ENCODE data around the gene LEMD1.

DNA sequence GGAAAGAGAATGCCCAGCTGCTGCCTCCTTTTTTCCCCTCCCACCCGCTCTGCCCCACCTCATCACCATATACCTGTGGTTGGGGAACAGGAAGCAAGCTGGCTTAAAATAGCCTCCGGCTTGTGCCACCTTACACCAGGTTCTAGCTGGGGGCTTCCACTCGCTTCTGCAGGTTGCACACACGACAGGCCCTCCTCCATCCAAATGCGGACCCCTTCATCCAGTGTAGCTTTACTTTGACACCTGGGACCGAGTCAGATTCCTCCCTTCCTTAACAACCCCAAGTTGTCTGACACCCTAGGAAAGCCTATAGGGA is 19.4 kb upstream of the LEMD1 start:
- no peak for TF ChIP-seq POLR2A (IDR thresholded peaks at IDR 0.05)
- TF ChIP-seq, protein P1, sequence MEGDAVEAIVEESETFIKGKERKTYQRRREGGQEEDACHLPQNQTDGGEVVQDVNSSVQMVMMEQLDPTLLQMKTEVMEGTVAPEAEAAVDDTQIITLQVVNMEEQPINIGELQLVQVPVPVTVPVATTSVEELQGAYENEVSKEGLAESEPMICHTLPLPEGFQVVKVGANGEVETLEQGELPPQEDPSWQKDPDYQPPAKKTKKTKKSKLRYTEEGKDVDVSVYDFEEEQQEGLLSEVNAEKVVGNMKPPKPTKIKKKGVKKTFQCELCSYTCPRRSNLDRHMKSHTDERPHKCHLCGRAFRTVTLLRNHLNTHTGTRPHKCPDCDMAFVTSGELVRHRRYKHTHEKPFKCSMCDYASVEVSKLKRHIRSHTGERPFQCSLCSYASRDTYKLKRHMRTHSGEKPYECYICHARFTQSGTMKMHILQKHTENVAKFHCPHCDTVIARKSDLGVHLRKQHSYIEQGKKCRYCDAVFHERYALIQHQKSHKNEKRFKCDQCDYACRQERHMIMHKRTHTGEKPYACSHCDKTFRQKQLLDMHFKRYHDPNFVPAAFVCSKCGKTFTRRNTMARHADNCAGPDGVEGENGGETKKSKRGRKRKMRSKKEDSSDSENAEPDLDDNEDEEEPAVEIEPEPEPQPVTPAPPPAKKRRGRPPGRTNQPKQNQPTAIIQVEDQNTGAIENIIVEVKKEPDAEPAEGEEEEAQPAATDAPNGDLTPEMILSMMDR (IDR thresholded peaks at IDR 0.05 in 8 of 11, conservative IDR thresholded peaks at IDR 0.05 in 3 of 11): no peak

Measured in spleen (tissue), 7 donors.